Measurements from ENCODE around the gene EDNRA. TPM values are rescaled to one million over a fixed set of nuclear protein-coding genes. Genes with fewer than 3 reads are reported as not detected.

Gene EDNRA
- polyA plus RNA-seq, 1 donor = 15.0 TPM

DNA sequence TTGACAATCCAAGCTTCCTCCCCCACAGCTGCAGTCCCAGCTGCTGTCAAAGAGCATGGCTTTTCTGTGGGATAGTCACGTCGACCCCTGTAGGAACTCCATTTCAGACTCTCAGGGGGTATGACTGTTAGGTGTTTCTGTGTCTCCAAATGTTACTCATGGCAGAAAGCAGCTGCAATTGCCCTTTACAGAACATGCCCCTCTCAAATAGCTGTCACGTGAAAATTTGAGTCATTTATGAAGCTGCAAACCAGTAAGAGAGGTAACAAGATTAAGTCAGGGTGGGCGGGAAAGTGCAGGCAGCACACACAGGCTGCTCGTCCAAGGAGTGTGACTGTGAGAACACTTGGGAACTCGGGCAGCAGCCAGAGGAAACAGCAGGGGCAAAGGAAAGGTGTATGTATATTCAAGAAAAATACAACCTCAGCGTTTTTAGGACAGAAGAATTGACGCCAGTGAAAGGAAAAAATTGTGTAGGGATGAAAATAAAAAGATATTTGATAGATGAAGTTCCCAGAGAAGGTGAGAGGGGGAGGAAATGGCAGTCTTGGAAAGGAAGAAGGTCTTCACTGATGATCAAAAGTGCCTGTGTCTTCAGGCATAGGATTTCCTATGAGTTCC, 69.8 kb downstream of the EDNRA start:
- Histone ChIP-seq H3K36me3 (ENCODE audit: control insufficient read depth, insufficient read depth, low read length) (no peaks in the 10 kb centered on the region), H3K4me3 (ENCODE audit: low read length) (no peak overlapping the region), H3K4me1 (ENCODE audit: control insufficient read depth, insufficient read depth, low read length) (no peaks in the 10 kb centered on the region), H3K27ac (ENCODE audit: low read length) (no peak overlapping the region), H3K9me3 (ENCODE audit: control insufficient read depth, low read depth, low read length) (no peaks in the 10 kb centered on the region), H3K27me3 (ENCODE audit: control insufficient read depth, insufficient read depth, low read length) (no peaks in the 10 kb centered on the region)
- DNase-seq = no peak
- 62% methylated on average over 4 of the region's 8 CpGs for WGBS (ENCODE audit: insufficient coverage, low lambda C conversion rate)

DNA sequence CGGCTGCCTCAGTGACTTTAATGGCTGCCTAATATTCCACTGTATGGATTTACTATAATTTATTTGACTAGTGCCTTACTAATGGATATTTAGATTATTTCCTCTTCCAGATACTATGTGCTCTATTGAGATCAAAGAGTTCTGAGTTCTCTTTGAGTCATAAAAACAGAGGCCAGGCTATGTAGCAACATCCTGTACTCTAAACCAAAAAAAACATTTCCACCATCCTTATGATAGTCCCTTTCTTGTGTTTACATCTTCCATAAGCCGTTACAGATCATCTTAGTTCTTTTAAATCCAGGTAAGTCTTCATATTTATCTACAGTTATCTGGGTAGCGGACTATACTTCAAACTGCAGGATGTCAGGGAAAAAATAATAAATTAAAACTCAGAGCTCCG, 79.7 kb downstream of the EDNRA start:
- H3K36me3 ChIP-seq (ENCODE audit: control insufficient read depth, insufficient read depth, low read length) = no peaks in the 10 kb centered on the region
- WGBS (ENCODE audit: insufficient coverage, low lambda C conversion rate) = 83% methylated on average over 3 of the region's 4 CpGs
- no peaks in the 10 kb centered on the region for H3K4me1 ChIP-seq (ENCODE audit: control insufficient read depth, insufficient read depth, low read length)
- no peak overlapping the region for H3K27ac ChIP-seq (ENCODE audit: low read length)
- no peak for DNase-seq
- H3K9me3 ChIP-seq (ENCODE audit: control insufficient read depth, low read depth, low read length) = no peaks in the 10 kb centered on the region
- no peak overlapping the region for H3K4me3 ChIP-seq (ENCODE audit: low read length)
- H3K27me3 ChIP-seq (ENCODE audit: control insufficient read depth, insufficient read depth, low read length) = no peaks in the 10 kb centered on the region

DNA sequence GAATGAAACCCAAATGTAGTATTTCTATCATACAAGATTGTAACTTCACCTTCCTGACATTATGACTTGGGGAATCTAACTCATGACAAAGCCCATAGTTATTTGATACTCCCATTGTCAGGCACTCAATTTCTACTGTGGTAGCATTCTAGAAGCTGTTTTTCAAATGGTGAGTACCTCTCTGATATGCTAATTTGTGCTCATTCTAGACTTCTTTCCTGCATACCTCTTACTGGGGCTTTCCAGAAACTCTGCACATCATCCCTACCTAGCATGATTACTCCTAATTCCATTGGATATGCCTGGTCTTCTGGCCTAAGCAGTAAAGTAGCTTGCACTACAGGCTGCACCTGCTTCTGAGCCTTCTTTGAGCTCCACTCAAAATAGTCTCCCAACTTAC, 85.9 kb downstream of the EDNRA start:
- Histone ChIP-seq H3K4me1 (ENCODE audit: control insufficient read depth, insufficient read depth, low read length) (no peaks in the 10 kb centered on the region), H3K36me3 (ENCODE audit: control insufficient read depth, insufficient read depth, low read length) (no peaks in the 10 kb centered on the region), H3K27ac (ENCODE audit: low read length) (no peak overlapping the region), H3K27me3 (ENCODE audit: control insufficient read depth, insufficient read depth, low read length) (no peaks in the 10 kb centered on the region), H3K9me3 (ENCODE audit: control insufficient read depth, low read depth, low read length) (no peaks in the 10 kb centered on the region), H3K4me3 (ENCODE audit: low read length) (no peak overlapping the region)
- no peak for DNase-seq

DNA sequence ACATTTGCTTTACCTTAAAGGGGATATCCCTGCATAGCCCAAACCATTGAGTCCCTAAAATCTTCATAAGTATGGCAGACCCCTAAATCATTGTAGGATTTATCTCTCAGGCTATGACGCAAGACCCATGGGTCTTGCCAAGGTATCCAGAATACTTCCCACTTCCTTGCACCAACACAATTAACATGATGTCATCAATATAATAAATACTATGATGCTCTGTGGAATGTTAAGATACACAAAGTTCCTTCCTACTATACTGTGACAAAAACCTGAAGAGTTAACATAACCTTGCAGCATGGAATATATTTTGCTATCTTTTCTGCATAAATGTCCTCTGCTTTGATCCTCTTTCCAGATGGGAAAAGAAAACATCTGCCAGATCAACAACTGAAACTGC, 86.4 kb downstream of the EDNRA start:
- Histone ChIP-seq H3K27me3 (ENCODE audit: control insufficient read depth, insufficient read depth, low read length) (no peaks in the 10 kb centered on the region), H3K4me1 (ENCODE audit: control insufficient read depth, insufficient read depth, low read length) (no peaks in the 10 kb centered on the region), H3K4me3 (ENCODE audit: low read length) (no peak overlapping the region), H3K36me3 (ENCODE audit: control insufficient read depth, insufficient read depth, low read length) (no peaks in the 10 kb centered on the region), H3K27ac (ENCODE audit: low read length) (no peak overlapping the region), H3K9me3 (ENCODE audit: control insufficient read depth, low read depth, low read length) (no peaks in the 10 kb centered on the region)
- WGBS (ENCODE audit: insufficient coverage, low lambda C conversion rate) = no CpG with 5 or more reads among the region's 1 CpG
- DNase-seq = no peak

DNA sequence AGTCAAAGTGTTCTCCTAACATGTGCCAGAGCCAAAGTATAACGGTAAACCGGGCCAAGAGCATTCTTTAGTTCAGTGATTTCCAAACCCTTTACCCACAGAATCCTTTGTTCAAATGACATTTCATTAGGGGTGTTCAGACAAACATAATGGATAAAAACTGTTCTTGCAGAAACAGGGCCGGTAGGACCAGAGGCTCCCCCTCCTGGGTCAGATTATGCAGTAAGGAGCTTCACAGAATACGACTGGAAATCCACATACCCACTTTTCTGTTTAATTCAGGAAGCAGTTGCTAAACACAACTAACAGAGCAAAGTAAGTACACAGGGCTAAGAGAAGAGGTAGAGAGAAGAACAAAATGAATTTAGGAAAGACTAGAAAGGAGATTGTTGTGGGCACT, 89.7 kb downstream of the EDNRA start:
- WGBS (ENCODE audit: insufficient coverage, low lambda C conversion rate) = 92% methylated on average over 2 of the region's 4 CpGs
- H3K4me3 ChIP-seq (ENCODE audit: low read length) = no peak overlapping the region
- H3K27me3 ChIP-seq (ENCODE audit: control insufficient read depth, insufficient read depth, low read length) = no peaks in the 10 kb centered on the region
- no peak overlapping the region for H3K27ac ChIP-seq (ENCODE audit: low read length)
- DNase-seq = no peak
- H3K4me1 ChIP-seq (ENCODE audit: control insufficient read depth, insufficient read depth, low read length) = no peaks in the 10 kb centered on the region
- H3K36me3 ChIP-seq (ENCODE audit: control insufficient read depth, insufficient read depth, low read length) = no peaks in the 10 kb centered on the region
- no peaks in the 10 kb centered on the region for H3K9me3 ChIP-seq (ENCODE audit: control insufficient read depth, low read depth, low read length)

DNA sequence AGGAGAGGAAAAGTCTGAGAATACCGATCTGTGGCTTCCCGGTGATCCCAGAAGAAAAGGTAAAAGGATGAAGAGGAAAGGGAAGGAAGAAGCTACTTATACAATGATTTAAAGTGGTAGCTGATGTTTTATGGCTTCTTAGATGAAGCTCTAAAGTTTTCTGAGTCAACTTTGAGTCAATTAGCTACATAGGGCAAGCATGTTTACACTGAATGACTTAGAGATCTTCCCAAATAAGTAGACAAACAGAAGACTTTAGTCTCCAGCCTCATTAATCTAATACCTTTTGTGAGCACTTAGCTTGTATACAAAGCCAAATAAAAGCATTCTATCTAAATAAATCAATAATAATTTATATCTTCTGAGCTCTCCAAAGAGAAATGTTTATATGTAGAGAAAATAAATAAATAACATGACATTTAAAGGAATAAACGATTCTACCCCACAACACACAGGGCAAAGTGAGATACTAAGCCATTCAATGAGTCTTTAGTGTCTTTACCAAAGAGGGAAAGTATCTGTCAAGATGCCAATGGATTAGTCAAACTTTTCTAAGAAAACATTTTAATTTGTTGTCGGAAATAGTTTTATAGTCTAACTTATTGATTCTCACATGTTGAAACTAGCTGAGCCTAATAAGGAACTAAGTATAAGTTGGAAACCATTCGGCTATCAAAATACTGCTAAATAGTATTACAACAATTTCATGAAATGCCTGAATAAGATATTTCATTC, 90.3 kb downstream of the EDNRA start:
- no peak overlapping the region for H3K27ac ChIP-seq (ENCODE audit: low read length)
- no peaks in the 10 kb centered on the region for H3K36me3 ChIP-seq (ENCODE audit: control insufficient read depth, insufficient read depth, low read length)
- no peaks in the 10 kb centered on the region for H3K4me1 ChIP-seq (ENCODE audit: control insufficient read depth, insufficient read depth, low read length)
- no peak for DNase-seq
- no peak overlapping the region for H3K4me3 ChIP-seq (ENCODE audit: low read length)
- WGBS (ENCODE audit: insufficient coverage, low lambda C conversion rate) = 44% methylated on average over 4 of the region's 5 CpGs
- no peaks in the 10 kb centered on the region for H3K9me3 ChIP-seq (ENCODE audit: control insufficient read depth, low read depth, low read length)
- H3K27me3 ChIP-seq (ENCODE audit: control insufficient read depth, insufficient read depth, low read length) = no peaks in the 10 kb centered on the region

DNA sequence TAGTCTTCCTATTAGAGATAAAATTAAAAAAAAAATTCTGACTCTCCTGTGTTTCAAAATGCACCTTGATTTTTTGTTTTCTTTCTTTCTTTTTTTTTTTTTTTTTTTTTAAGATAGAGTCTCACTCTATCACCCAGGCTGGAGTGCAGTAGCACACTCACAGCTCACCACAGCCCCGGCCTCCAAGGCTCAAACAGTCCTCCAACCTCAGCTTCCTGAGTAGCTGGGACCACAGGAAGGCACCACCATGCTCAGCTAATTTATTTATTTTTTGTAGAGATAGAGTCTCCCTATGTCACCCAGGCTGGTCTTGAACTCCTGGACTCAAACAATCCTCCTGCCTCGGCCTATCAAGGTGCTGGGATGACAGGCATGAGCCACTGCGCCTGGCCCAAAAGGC, 95.2 kb downstream of the EDNRA start:
- Histone ChIP-seq H3K9me3 (ENCODE audit: control insufficient read depth, low read depth, low read length) (no peaks in the 10 kb centered on the region), H3K27me3 (ENCODE audit: control insufficient read depth, insufficient read depth, low read length) (no peaks in the 10 kb centered on the region), H3K4me3 (ENCODE audit: low read length) (no peak overlapping the region), H3K27ac (ENCODE audit: low read length) (no peak overlapping the region), H3K36me3 (ENCODE audit: control insufficient read depth, insufficient read depth, low read length) (no peaks in the 10 kb centered on the region), H3K4me1 (ENCODE audit: control insufficient read depth, insufficient read depth, low read length) (no peaks in the 10 kb centered on the region)
- DNase-seq = no peak
- 100% methylated on average over 1 of the region's 3 CpGs for WGBS (ENCODE audit: insufficient coverage, low lambda C conversion rate)

DNA sequence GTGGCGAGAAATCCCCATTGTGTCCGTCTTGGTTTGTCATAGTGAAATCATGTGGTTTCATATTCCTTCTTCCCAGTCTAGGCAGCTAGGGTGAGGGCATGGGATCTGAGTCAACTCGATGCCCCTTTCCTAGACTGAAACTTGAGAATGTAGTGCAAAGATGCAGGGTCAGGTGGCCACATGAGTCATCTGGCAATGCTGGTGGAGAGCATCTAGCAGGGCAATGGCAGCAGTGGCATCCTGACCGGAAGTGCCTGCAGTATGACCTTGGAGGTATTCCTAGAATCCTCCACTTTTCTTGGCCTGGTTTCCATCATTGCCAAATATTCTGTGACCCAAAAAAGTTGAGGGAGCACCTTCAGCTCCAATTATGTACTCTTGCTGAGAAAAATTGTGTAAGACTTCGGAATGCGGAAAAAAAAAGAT, 97.2 kb downstream of the EDNRA start:
- no peak overlapping the region for H3K4me3 ChIP-seq (ENCODE audit: low read length)
- no peaks in the 10 kb centered on the region for H3K27me3 ChIP-seq (ENCODE audit: control insufficient read depth, insufficient read depth, low read length)
- H3K9me3 ChIP-seq (ENCODE audit: control insufficient read depth, low read depth, low read length) = no peaks in the 10 kb centered on the region
- H3K4me1 ChIP-seq (ENCODE audit: control insufficient read depth, insufficient read depth, low read length) = no peaks in the 10 kb centered on the region
- no CpG with 5 or more reads among the region's 6 CpGs for WGBS (ENCODE audit: insufficient coverage, low lambda C conversion rate)
- H3K27ac ChIP-seq (ENCODE audit: low read length) = no peak overlapping the region
- DNase-seq = no peak
- H3K36me3 ChIP-seq (ENCODE audit: control insufficient read depth, insufficient read depth, low read length) = no peaks in the 10 kb centered on the region

DNA sequence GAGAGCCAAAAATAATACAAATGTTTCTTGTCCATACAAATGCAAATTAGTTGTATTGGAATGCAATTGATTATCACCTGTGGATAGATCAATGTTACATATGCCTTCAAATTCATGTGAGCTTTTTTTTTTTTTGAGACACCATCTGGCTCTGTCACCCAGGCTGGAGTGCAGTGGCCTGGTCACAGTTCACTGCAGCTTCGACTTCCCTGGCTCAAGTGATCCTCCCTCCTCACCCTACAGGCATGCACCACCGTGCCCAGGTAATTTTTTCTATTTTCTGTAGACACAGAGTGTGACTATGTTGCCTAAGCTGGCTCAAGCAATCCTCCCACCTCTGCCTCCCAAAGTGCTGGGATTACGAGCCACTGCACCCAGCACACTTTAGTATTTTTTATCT, 97.7 kb downstream of the EDNRA start:
- DNase-seq = no peak
- WGBS (ENCODE audit: insufficient coverage, low lambda C conversion rate) = 100% methylated on average over 1 of the region's 3 CpGs
- Histone ChIP-seq H3K27me3 (ENCODE audit: control insufficient read depth, insufficient read depth, low read length) (no peaks in the 10 kb centered on the region), H3K4me1 (ENCODE audit: control insufficient read depth, insufficient read depth, low read length) (no peaks in the 10 kb centered on the region), H3K36me3 (ENCODE audit: control insufficient read depth, insufficient read depth, low read length) (no peaks in the 10 kb centered on the region), H3K27ac (ENCODE audit: low read length) (no peak overlapping the region), H3K9me3 (ENCODE audit: control insufficient read depth, low read depth, low read length) (no peaks in the 10 kb centered on the region), H3K4me3 (ENCODE audit: low read length) (no peak overlapping the region)

DNA sequence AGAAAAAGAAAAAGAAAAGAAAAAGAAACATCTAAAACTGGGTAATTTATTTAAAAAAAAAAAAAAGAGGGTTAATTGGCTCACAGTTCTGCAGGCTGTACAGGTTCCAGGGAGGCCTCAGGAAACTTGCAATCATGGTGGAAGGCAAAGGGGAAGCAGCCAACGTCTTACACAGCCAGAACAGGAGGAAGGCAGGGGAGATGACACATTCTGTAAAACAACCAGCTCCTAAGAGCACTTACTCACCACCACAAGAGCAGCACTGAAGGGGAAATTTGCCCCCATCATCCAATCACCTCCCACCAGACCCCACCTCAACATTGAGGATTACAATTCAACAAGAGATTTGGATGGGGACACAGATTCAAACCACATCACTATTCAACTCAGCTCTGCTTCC, 99.5 kb downstream of the EDNRA start:
- no peaks in the 10 kb centered on the region for H3K27me3 ChIP-seq (ENCODE audit: control insufficient read depth, insufficient read depth, low read length)
- no peak overlapping the region for H3K27ac ChIP-seq (ENCODE audit: low read length)
- no peaks in the 10 kb centered on the region for H3K4me1 ChIP-seq (ENCODE audit: control insufficient read depth, insufficient read depth, low read length)
- no peaks in the 10 kb centered on the region for H3K9me3 ChIP-seq (ENCODE audit: control insufficient read depth, low read depth, low read length)
- no peaks in the 10 kb centered on the region for H3K36me3 ChIP-seq (ENCODE audit: control insufficient read depth, insufficient read depth, low read length)
- DNase-seq = no peak
- WGBS (ENCODE audit: insufficient coverage, low lambda C conversion rate) = 100% methylated on average over 1 of the region's 1 CpG
- no peak overlapping the region for H3K4me3 ChIP-seq (ENCODE audit: low read length)

Data from large intestine (tissue), 3 donors.